Epithelial cell of esophagus (primary cell): ENCODE results near the gene DCLK2.

Experiments used
- DNase-seq: peaks from one replicate; pipeline ENCODE4 v3.0.0; 2010; ENCODE audit warnings: low read depth
- H3K4me3 ChIP-seq: 2 replicates; pipeline ENCODE4 v1.5.1; 2011; ENCODE audit warnings: mild to moderate bottlenecking, low read length, control low read depth
- TF ChIP-seq, protein P1 (sequence below): IDR thresholded peaks from 2 replicates; pipeline ENCODE4 v1.5.1; 2011; ENCODE audit warnings: low read depth, mild to moderate bottlenecking, low read length, control low read depth, inconsistent platforms; ENCODE audit not compliant: insufficient read depth; ENCODE audit errors: missing control alignments

DCLK2 gene

DNA sequence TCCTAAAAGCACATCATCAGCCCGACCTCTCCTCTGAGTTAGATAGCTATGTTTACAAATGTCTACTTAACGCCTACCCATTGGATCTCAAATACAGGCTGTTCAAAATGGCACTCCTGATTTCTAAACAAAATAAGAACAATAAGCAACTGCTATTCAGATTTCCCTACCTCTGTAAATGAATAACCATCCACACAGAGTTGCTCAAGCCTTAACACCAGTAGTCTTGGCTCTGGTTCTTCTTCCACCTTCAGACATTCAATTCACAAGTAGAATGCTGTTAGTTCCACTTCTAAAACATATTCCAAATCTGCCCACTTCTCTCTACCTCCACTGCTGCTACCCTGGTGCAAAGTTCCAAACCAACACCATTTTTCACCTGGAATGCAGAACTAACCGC is 27.1 kb upstream of the DCLK2 start:
- TF ChIP-seq, protein P1, sequence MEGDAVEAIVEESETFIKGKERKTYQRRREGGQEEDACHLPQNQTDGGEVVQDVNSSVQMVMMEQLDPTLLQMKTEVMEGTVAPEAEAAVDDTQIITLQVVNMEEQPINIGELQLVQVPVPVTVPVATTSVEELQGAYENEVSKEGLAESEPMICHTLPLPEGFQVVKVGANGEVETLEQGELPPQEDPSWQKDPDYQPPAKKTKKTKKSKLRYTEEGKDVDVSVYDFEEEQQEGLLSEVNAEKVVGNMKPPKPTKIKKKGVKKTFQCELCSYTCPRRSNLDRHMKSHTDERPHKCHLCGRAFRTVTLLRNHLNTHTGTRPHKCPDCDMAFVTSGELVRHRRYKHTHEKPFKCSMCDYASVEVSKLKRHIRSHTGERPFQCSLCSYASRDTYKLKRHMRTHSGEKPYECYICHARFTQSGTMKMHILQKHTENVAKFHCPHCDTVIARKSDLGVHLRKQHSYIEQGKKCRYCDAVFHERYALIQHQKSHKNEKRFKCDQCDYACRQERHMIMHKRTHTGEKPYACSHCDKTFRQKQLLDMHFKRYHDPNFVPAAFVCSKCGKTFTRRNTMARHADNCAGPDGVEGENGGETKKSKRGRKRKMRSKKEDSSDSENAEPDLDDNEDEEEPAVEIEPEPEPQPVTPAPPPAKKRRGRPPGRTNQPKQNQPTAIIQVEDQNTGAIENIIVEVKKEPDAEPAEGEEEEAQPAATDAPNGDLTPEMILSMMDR: no peak
- no peak overlapping the region for H3K4me3 ChIP-seq
- DNase-seq: no peak

DNA sequence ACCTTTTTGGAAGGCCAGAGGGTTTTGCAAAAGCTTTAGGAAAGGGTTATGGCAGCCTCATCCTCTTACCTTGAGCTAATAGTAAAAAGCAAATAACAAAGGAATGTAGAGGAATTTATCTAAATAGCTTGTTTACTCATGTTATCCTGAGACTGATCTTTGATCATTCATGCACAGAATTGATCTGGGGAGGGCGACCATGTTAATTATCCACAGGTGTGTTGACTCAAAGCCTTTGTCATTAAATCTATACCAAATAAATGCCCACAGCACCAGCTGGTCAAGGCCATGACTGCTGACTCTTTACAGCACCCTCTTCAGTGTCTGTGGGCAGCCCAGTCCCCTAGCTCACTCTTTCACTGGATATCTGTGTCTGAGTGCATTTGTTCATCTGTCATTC is 22.8 kb upstream of the DCLK2 start:
- TF ChIP-seq, protein P1: no peak
- H3K4me3 ChIP-seq: no peak overlapping the region
- no peak for DNase-seq

DNA sequence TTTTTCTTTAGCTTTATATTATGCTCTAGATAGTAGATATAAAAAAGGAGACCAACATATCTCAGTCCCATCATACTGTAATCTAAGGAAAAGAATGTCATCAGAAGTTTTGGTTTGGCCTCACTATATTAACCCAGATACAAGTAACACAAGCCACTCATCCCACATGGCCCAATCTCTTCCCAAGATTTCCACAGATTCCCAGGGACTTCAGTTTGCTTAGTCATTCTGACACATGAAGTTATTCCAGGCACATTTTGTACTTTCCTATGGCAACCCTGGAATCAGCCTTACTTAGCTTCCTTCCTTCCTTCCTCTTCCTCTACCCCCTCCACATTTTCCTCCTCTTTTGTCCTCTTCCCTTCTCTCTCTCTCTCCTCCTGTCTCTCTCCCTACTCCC is 21.7 kb upstream of the DCLK2 start:
- DNase-seq: peak; percentile 45
- H3K4me3 ChIP-seq: no peak overlapping the region
- TF ChIP-seq, protein P1: no peak

DNA sequence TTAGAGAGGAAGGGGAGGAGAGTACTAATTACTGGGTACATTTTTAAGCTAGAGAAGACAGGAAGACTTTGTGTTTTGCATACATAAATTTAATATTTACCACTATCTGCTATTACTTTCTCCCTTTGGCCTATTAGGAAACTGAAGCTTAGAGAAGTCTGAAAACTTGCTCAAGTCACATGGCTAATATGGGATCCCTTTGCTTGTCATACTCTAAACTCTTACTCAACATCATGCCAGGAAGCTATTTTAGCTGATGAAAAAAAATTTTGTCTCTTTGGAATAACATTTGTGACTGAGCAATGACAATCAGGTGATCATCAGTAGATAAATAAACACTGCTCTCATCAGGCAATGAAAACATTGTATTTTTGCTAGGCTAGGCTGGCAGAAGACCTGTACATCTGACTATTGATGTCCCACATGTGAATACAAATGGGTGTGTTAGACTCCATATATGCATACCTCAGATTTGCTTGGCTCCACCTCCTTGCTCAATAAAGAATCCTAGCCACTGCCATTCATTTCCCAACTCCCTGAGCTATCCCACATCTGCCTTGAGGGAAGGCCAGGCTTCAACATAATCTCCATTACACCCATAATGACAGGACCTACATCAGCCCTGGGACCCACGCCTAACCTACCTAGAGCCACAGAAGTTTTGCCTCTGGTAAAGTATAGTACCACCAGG is 17.0 kb upstream of the DCLK2 start:
- no peak overlapping the region for H3K4me3 ChIP-seq
- peak; percentile 1 for DNase-seq
- TF ChIP-seq, protein P1: no peak

DNA sequence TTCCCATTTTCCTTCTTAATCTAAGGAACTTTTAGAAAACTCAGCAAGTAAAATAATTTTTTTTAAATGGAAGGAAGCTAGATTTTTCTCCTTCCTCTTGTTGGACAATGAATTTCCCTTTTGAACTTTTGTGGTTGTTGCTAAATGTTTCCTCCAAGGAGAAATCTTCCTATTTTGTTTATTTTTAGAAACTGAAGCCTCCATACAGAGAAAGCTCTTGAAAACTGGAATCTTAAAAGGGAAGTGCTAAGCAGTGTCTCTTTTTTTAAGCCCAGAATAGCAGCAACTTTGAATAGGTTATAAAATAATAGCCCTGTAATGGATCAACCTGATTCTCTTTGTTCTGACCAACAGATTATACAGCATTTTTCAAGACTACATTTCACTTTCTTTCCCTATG is 15.1 kb upstream of the DCLK2 start:
- no peak for DNase-seq
- H3K4me3 ChIP-seq: no peak overlapping the region
- TF ChIP-seq, protein P1: no peak

DNA sequence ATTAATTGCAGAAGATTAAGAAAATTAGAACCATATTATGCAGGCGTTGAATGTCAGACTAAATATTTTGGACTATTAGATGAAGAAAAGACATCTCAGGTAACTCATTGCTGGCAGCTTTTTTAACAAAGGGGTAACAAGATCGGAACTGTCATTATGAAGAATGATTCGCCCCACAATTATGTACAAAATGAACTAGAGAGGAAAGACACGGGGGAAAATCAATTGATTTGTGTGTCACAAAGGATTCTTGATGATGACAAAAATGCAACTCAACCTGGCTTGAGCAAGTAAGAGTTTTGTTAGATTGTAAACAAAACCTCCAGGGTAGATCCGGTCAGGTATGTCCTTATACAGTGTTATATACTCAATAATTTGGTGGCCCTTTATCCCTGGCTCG is 12.5 kb upstream of the DCLK2 start:
- DNase-seq: no peak
- H3K4me3 ChIP-seq: no peak overlapping the region
- TF ChIP-seq, protein P1: no peak

DNA sequence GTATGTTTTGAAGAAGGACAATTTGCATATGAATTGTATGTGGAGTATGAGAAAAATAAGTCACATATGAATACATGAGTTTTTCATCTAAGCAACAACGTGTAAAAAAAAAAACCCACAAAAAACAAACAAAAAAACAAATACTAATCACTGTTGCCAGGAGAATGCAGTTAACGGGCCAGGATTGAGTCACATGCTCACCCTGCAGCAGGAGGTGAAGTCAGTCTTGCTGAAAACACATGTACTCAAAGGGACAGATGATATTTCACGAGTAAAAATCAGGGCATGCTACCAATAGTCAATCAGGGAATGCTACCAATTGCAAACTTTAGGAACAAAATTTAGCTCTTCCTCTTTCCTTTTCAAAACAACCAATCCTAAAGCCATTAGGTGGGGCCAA is 10.4 kb upstream of the DCLK2 start:
- TF ChIP-seq, protein P1: no peak
- DNase-seq: no peak
- no peak overlapping the region for H3K4me3 ChIP-seq
